Rectal smooth muscle tissue (tissue), 1 donor: ENCODE results near the gene BTBD9.

ENCODE experiments used
- H3K27ac ChIP-seq: one replicate; pipeline ENCODE4 v1.7.0; 2013; ENCODE audit warnings: low read depth, low read length, inconsistent platforms
- H3K27me3 ChIP-seq: one replicate; pipeline ENCODE4 v1.7.0; 2013; ENCODE audit warnings: low read length; ENCODE audit not compliant: control insufficient read depth, insufficient read depth
- H3K36me3 ChIP-seq: one replicate; pipeline ENCODE4 v1.7.0; 2013; ENCODE audit warnings: low read length; ENCODE audit not compliant: control insufficient read depth, insufficient read depth
- H3K4me1 ChIP-seq: one replicate; pipeline ENCODE4 v1.7.0; 2013; ENCODE audit warnings: low read length; ENCODE audit not compliant: control insufficient read depth, insufficient read depth
- H3K4me3 ChIP-seq: one replicate; pipeline ENCODE4 v1.7.0; 2013; ENCODE audit warnings: low read length
- H3K9ac ChIP-seq: one replicate; pipeline ENCODE4 v1.7.0; 2013; ENCODE audit warnings: low read length

Gene BTBD9

DNA sequence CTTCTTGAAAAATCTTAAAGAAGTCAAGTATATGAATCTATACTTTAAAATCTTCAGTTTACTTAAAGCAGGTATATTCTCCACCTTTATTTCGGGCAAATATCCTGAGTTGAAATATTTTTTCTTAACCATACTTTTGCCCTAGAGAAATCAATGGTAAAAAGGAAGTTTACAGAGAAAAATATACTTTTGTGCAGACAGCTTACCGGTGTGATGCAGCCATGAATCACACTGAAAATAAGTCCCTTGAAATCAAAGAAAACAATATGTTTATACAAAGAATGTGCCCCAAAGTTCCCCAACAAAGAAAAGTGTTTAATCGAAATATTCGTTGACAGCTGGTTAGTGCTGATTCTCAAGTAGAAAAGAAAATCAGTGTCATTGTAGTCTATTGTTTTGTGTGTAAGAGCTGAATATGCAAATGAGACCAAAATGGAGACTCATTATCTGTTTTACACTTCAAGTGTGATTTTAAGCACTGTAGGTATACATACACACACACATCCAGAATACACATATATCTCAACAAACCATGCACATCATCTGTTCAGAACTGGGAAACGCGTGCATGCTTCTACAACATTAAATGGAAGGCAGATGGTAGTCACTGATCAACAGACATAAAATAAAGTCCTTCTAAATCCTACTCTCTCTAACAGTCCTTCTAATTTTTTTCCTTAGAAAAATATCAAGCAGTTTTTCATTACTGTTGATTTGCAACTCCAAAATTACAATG is 73.3 kb downstream of the BTBD9 start:
- Histone ChIP-seq H3K9ac (no peak overlapping the region), H3K36me3 (no peaks in the 10 kb centered on the region), H3K4me1 (no peaks in the 10 kb centered on the region), H3K27me3 (no peaks in the 10 kb centered on the region), H3K4me3 (no peak overlapping the region), H3K27ac (no peak overlapping the region)

DNA sequence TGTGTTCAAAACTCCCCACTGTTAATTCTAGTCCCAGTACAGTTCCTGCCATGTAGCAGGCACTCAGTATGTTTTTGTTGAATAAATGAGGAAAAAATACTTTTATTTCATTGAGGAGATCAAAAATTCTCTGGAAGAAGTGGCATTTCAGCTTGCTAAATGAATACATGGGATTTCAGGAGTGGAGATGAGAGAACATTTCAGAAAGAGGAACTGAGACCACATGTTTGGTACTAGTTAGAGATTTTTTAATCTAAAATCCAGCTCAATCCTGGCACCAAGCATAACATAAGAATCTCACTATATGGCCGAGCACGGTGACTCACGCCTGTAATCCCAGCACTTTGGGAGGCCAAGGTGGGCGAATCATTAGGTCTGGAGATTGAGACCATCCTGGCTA is 75.4 kb downstream of the BTBD9 start:
- Histone ChIP-seq H3K4me3 (no peak overlapping the region), H3K27me3 (no peaks in the 10 kb centered on the region), H3K36me3 (no peaks in the 10 kb centered on the region), H3K27ac (no peak overlapping the region), H3K9ac (no peak overlapping the region), H3K4me1 (no peaks in the 10 kb centered on the region)

DNA sequence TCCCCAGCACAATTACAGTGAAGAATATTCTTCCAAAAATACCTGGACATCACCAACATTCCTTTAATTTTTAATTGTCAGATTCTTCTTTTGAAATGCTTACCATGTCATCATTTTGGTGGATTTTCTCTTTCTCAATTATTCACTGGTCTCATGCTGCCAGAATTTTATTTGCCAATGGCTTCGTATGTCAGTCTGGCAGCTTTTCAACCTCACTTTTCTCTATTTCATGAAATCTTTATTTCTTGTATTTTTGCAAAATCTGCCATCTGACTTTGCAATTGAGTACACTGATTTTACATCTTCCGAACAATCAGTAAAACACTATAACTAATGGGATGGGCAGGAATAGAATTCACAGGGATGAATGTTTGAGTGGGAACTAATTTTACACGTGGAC is 84.1 kb downstream of the BTBD9 start:
- H3K27ac ChIP-seq = no peak overlapping the region

DNA sequence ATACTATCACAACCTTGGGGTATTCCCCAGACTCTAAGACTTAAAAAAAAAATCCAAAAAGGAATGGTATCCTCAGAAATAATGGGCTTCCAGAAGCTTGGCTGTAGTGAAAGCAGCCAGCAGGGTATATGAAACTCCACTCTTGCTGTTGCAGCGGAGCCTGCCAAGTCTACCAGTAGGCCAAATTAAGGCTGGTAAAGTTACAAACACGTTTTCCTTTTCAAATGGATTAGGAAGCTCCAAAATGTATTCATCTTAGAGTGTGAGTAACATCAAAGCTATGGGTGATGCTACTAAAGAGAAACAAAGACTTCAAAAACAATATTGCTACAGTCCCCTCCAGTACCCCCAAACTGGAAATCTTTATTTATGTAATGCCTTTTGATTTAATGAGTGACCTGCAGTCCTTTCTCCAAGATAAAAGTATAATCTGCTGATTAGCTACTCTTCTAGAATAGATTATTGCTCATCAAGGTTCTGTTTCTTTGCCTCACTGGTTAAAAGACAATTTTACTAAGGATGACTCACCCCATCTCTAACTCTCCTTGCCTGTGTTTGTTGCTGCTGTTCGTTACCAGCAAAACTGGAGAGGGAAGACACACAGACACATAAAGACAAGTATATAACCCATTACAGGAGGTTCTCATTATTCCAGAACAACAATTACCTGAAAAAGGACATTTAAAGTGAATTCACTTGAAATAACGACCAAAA is 84.9 kb downstream of the BTBD9 start:
- no peaks in the 10 kb centered on the region for H3K27me3 ChIP-seq
- no peak overlapping the region for H3K4me3 ChIP-seq
- no peak overlapping the region for H3K9ac ChIP-seq
- H3K4me1 ChIP-seq = peaks cover 8% of the 10 kb centered on the region
- H3K27ac ChIP-seq = peak overlapping the region; percentile 4
- no peaks in the 10 kb centered on the region for H3K36me3 ChIP-seq

More for the DNA sequence above, 84.1 kb downstream of the BTBD9 start:
- Histone ChIP-seq H3K4me1 (peaks cover 8% of the 10 kb centered on the region), H3K36me3 (no peaks in the 10 kb centered on the region), H3K9ac (no peak overlapping the region), H3K27me3 (no peaks in the 10 kb centered on the region), H3K4me3 (no peak overlapping the region)

DNA sequence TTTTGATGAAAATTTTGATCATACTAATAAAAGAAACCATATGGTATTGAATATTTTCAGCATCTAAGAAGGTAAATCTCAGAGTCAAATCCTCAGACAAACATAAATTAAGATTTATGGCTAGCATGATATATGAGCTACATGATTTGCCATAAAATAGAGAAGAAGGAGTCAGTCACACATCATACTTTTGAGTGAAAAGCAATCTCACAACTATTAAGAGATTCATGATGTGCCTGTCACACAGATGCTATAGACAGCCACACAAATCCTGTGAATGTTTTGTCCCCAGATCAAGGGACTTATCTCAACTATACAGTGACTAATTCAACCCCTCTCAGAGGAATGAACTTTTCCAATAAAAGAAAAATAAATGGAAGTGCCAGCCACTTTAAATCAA is 85.7 kb downstream of the BTBD9 start:
- Histone ChIP-seq H3K4me3 (no peak overlapping the region), H3K4me1 (peaks cover 8% of the 10 kb centered on the region), H3K36me3 (no peaks in the 10 kb centered on the region), H3K9ac (no peak overlapping the region), H3K27me3 (no peaks in the 10 kb centered on the region), H3K27ac (no peak overlapping the region)

DNA sequence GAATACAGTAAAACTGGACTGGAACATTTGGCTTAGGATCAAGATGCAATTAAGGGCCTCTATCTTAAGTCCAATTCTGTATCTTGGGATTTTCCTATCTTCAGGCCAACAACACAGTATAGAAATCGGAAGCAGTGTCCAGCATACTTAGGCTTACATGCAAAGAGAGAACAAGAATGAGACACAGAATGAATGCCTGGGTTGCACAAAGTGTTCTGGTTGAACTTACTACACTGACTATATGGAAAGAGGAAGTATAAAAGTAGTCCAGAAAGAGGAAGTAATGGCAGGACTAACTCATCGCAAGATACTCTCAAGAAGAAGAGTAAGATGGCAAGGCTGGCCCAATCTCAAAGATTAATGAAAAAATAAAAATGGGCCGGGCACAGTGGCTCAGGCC is 87.6 kb downstream of the BTBD9 start:
- Histone ChIP-seq H3K27me3 (no peaks in the 10 kb centered on the region), H3K27ac (no peak overlapping the region), H3K4me3 (no peak overlapping the region), H3K36me3 (no peaks in the 10 kb centered on the region), H3K9ac (no peak overlapping the region), H3K4me1 (peaks cover 8% of the 10 kb centered on the region)

DNA sequence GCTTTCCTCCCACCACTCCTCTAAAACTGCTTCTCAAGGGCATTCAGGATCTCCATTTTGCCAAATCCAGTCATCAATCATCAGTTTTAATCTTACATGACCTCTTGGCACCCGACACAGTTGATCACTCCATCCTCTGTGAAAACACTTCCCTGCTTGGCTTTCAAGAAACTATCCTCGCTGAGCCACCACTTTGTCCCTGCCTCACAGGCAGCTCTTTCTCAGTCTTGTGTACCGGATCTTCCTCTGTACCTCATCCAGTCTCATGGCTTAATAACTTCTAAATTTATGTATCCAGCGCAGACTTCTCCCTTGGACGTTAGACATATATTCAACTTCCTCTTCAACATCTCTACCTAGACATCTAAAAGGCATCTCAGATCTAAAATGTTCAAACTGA is 89.9 kb downstream of the BTBD9 start:
- no peaks in the 10 kb centered on the region for H3K36me3 ChIP-seq
- H3K4me1 ChIP-seq = peaks cover 5% of the 10 kb centered on the region
- H3K4me3 ChIP-seq = no peak overlapping the region
- H3K27me3 ChIP-seq = no peaks in the 10 kb centered on the region
- no peak overlapping the region for H3K9ac ChIP-seq
- no peak overlapping the region for H3K27ac ChIP-seq

DNA sequence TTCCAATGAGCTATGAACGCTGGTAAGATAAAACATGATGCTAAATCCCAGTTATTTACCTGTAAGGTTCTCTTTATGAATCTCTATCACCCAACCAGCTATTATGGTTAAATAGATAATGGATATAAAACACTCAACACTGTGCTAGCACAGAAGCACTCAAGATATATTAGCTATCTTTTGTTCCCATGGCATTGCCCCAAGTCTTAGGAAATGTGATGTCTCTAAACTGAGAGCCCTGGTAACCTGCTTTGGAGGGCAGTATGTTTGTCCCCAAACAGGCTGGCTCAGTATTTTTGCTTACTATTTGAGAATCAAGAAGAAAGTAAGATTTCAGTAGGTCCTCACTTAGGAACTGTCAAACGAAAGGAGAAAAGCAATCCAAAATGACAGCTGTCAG is 90.5 kb downstream of the BTBD9 start:
- Histone ChIP-seq H3K9ac (no peak overlapping the region), H3K27ac (no peak overlapping the region), H3K4me3 (no peak overlapping the region), H3K4me1 (no peaks in the 10 kb centered on the region), H3K27me3 (no peaks in the 10 kb centered on the region), H3K36me3 (no peaks in the 10 kb centered on the region)

DNA sequence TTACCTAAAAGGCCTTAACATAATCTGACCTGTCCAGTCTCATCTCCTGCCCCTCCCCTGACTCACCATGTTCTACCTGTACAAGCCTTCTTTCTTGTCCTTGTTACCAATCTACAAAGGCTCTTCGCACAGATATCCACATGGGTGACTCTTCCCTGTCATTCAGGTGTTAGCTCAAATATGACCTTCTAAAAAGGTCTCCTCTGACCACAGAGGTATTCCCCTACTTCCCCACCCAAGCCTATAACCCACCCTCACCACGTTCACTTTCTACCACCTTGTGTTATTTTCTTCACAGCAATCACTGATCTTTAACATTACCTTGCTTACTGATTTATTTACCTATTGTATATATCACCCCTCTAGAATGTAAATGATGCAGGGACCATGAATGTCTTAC is 96.7 kb downstream of the BTBD9 start:
- Histone ChIP-seq H3K36me3 (no peaks in the 10 kb centered on the region), H3K4me3 (no peak overlapping the region), H3K4me1 (no peaks in the 10 kb centered on the region), H3K27me3 (no peaks in the 10 kb centered on the region), H3K9ac (no peak overlapping the region), H3K27ac (no peak overlapping the region)

DNA sequence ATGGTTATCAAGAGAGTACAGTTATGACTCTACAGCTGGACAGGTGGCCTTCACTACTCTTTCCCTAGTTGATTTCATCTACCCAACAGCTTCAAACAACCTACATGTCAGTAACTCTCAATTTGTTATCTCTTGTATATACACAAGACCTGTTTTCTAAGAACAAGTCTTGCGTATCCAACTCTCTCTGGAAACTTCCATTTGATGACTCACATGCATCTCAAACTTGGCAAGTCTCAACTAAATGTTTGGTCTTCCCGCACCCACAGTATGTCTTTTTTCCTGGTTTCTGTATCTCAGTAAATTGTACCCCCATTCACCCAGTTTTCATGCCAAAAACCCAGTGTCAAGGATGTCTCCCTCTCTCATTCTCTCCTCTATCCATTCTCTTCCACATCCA is 97.7 kb downstream of the BTBD9 start:
- Histone ChIP-seq H3K27me3 (no peaks in the 10 kb centered on the region), H3K36me3 (no peaks in the 10 kb centered on the region), H3K4me1 (no peaks in the 10 kb centered on the region), H3K9ac (no peak overlapping the region), H3K4me3 (no peak overlapping the region), H3K27ac (no peak overlapping the region)

DNA sequence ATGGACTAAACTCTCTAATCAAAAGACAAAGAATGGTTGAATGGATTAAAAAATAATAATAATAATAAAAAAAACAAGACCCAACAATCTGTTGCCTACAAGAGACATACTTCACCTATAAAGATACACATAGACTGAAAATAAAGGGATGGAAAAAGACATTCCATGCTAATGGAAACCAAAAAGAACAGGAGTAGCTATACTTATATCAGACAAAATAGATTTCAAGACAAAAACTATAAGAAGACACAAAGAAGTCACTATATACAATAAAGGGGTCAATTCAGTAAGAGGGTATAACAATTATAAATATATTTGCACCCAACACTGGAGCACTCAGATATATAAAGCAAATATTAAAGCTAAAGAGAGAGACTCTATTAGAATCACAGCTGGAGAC is 106.7 kb downstream of the BTBD9 start:
- no peak overlapping the region for H3K27ac ChIP-seq
- no peaks in the 10 kb centered on the region for H3K4me1 ChIP-seq
- no peak overlapping the region for H3K9ac ChIP-seq
- no peaks in the 10 kb centered on the region for H3K36me3 ChIP-seq
- H3K4me3 ChIP-seq = no peak overlapping the region
- no peaks in the 10 kb centered on the region for H3K27me3 ChIP-seq

DNA sequence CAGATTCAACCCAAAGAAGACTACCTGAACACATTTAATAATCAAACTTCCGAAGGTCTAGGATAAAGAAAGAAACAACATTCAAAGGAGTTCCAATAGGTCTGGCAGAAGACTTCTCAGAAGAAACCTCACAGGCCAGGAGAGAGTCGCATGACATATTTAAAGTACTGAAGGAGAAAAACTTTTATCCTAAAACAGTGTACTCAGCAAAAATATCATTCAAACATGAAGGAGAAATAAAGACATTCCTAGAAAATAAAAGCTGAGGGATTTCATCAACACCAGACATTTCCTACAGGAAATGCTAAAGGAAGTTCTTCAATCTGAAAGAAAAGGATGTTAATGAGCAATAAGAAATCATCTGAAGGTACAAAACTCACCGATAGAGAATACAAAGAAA is 108.6 kb downstream of the BTBD9 start:
- Histone ChIP-seq H3K27ac (no peak overlapping the region), H3K4me1 (no peaks in the 10 kb centered on the region), H3K4me3 (no peak overlapping the region), H3K9ac (no peak overlapping the region), H3K27me3 (no peaks in the 10 kb centered on the region), H3K36me3 (no peaks in the 10 kb centered on the region)
